PC-9 (cell line): ENCODE measurements around the gene ALK.

Experiments used
- CTCF ChIP-seq: fragments of 200-600 bp; sonication (generic); conservative IDR thresholded peaks from 2 replicates; pipeline ENCODE4 v1.6.1; 2017; ENCODE audit warnings: mixed run types, antibody characterized with exemption, mild to moderate bottlenecking, moderate library complexity
- EZH2 ChIP-seq: fragments of 200-600 bp; sonication (generic); IDR thresholded peaks from 2 replicates; pipeline ENCODE4 v1.8.0; 2017; ENCODE audit warnings: antibody characterized with exemption, low read depth

GRCh38 chr2:29799628-29800027, 121.8 kb downstream of the ALK start:
- TF ChIP-seq CTCF (no peak), EZH2 (no peak)
